ENCODE data around the gene IGSF3. TPM values are rescaled to one million over a fixed set of nuclear protein-coding genes. Genes with fewer than 3 reads are reported as not detected.
"Not testable (repeated sequence)": the region's sequence is repeated elsewhere in the genome, so short reads cannot be mapped to it uniquely, and the experiment has no call there.

Gene IGSF3
- total RNA-seq, 1 experiment from 2014 or later = 30.1 TPM

DNA sequence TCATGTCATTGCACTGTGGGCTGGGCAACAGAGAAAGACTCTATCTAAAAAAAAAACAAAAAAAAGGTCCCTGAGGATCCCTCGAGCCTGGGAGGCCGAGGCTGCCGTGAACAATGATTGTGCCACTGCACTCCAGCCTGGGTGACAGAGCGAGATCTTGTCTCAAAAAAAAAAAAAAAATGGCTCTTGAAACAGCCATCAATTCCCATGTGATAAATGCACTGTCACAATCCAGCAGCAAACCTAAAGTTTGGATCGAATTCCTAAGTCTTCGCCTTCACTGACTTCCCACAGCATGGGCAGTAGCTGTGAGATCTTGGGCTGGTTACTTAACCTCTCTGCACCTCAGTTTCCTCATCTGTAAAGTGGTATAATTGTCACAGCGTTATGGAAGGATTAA, 43.5 kb downstream of the IGSF3 start:
- Histone ChIP-seq H3K79me2 (ENCODE audit: low read depth) (peaks cover 72% of the 10 kb centered on the region), H3K4me1 (replicated peaks; ENCODE audit: insufficient read depth) (peaks cover 95% of the 10 kb centered on the region), H4K20me1 (ENCODE audit: insufficient read depth) (no peaks in the 10 kb centered on the region), H3K27ac (peak overlapping the region; percentile 97), H2AFZ (no peak overlapping the region), H3F3A (ENCODE audit: insufficient read depth, low read depth) (peaks cover 47% of the 10 kb centered on the region), H3K27me3 (ENCODE audit: insufficient read depth, low read depth) (no peaks in the 10 kb centered on the region), H3K9me3 (ENCODE audit: insufficient read depth, low read depth) (no peaks in the 10 kb centered on the region), H3K4me2 (peak overlapping the region; percentile 3; the same call in 1 of the 2 replicates), H3K4me3 (no peak overlapping the region), H3K9me2 (ENCODE audit: insufficient read depth) (no peaks in the 10 kb centered on the region), H3K36me3 (ENCODE audit: low read depth) (no peaks in the 10 kb centered on the region)
- intact Hi-C loops (cut with micrococcal nuclease; ENCODE audit: unreplicated experiment) = no loop called here
- TF ChIP-seq EZH2 (IDR thresholded peaks at IDR 0.05; ENCODE audit: low read depth) (no peak), CTCF (conservative IDR thresholded peaks at IDR 0.05) (no peak)
- no peak for DNase-seq
- BruUV-seq (replicated peaks) = no TSS peak
- POLR2A ChIA-PET (ENCODE audit: unreplicated experiment) = no interaction called here
- CTCF ChIA-PET = no interaction called here

DNA sequence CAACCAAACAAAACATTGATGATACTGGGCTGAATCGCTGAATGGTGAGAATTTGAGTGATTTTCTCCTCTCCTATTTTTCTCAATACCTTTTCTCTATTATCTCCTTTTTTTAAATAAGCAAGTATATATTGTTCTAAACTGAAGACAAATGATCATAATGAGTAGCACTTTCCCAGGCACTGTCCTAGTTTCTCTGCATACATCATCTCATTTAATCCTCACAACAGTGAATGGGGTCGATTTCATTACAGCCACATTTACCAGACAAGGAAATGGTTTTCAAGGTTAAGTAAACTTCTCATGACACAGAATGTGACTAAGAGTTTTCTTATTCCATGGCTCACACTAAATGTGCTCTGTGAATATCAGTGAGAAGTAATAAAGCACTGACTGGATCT, 45.0 kb downstream of the IGSF3 start:
- BruUV-seq (replicated peaks); H2AFZ ChIP-seq; H3K9me2 ChIP-seq (ENCODE audit: insufficient read depth); H3K9me3 ChIP-seq (ENCODE audit: insufficient read depth, low read depth); H3K36me3 ChIP-seq (ENCODE audit: low read depth); intact Hi-C loops (cut with micrococcal nuclease; ENCODE audit: unreplicated experiment); CTCF ChIA-PET; POLR2A ChIA-PET (ENCODE audit: unreplicated experiment); H3K27me3 ChIP-seq (ENCODE audit: insufficient read depth, low read depth); H4K20me1 ChIP-seq (ENCODE audit: insufficient read depth): not testable (repeated sequence)
- peak in 1 of 2 experiments; percentile 69 for DNase-seq
- Histone ChIP-seq H3F3A (ENCODE audit: insufficient read depth, low read depth) (peaks cover 46% of the 10 kb centered on the region), H3K27ac (peak overlapping the region; percentile 97), H3K4me1 (replicated peaks; ENCODE audit: insufficient read depth) (peaks cover 94% of the 10 kb centered on the region), H3K79me2 (ENCODE audit: low read depth) (peaks cover 70% of the 10 kb centered on the region), H3K4me3 (peak overlapping the region; percentile 3; the same call in 1 of the 2 replicates), H3K4me2 (peak overlapping the region; percentile 62)

- H3K4me2 ChIP-seq = peak overlapping the region; percentile 62
- peaks cover 66% of the 10 kb centered on the region for H3K79me2 ChIP-seq (ENCODE audit: low read depth)
- peak; percentile 44 to 88 for DNase-seq
- H3K9me2 ChIP-seq (ENCODE audit: insufficient read depth); H3K27me3 ChIP-seq (ENCODE audit: insufficient read depth, low read depth); H4K20me1 ChIP-seq (ENCODE audit: insufficient read depth); POLR2A ChIA-PET (ENCODE audit: unreplicated experiment); H3K4me3 ChIP-seq; H2AFZ ChIP-seq; intact Hi-C loops (cut with micrococcal nuclease; ENCODE audit: unreplicated experiment); H3K36me3 ChIP-seq (ENCODE audit: low read depth); H3K9me3 ChIP-seq (ENCODE audit: insufficient read depth, low read depth); CTCF ChIA-PET; BruUV-seq (replicated peaks): not testable (repeated sequence)
- H3K27ac ChIP-seq = peak overlapping the region; percentile 97
- H3F3A ChIP-seq (ENCODE audit: insufficient read depth, low read depth) = peaks cover 46% of the 10 kb centered on the region
- peaks cover 86% of the 10 kb centered on the region for H3K4me1 ChIP-seq (replicated peaks; ENCODE audit: insufficient read depth)
These were observed 45.8 kb downstream of the IGSF3 start for GRCh38 chr1:116621756-116622155.

DNA sequence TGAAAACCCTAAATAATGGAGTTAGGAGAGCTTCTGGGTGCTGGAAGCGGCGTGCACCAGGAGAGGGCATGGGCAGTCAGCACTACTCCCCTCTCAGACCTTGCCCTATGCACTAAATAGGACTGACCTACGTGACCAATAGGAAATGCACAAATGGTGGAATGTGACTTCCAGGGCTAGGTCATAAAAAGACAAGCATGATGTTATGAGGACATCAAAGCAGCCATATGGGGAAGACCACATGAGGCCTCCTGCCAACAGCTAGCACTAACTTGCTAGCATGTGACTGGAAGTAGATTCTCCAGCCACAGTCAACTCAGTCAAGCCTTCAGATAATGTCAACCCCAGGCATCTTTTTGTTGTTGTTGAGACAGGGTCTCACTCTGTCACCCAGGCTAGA, 47.1 kb downstream of the IGSF3 start:
- H3K79me2 ChIP-seq (ENCODE audit: low read depth) = peaks cover 58% of the 10 kb centered on the region
- H3K27me3 ChIP-seq (ENCODE audit: insufficient read depth, low read depth); H3K36me3 ChIP-seq (ENCODE audit: low read depth); CTCF ChIA-PET; intact Hi-C loops (cut with micrococcal nuclease; ENCODE audit: unreplicated experiment); BruUV-seq (replicated peaks); DNase-seq; H2AFZ ChIP-seq; POLR2A ChIA-PET (ENCODE audit: unreplicated experiment); H3K9me2 ChIP-seq (ENCODE audit: insufficient read depth); H3K9me3 ChIP-seq (ENCODE audit: insufficient read depth, low read depth); H4K20me1 ChIP-seq (ENCODE audit: insufficient read depth); H3K4me3 ChIP-seq: not testable (repeated sequence)
- H3F3A ChIP-seq (ENCODE audit: insufficient read depth, low read depth) = peaks cover 46% of the 10 kb centered on the region
- H3K4me1 ChIP-seq (replicated peaks; ENCODE audit: insufficient read depth) = peaks cover 75% of the 10 kb centered on the region
- peak overlapping the region; percentile 62 for H3K4me2 ChIP-seq
- H3K27ac ChIP-seq = peak overlapping the region; percentile 97

GRCh38 chr1:116619106-116619505, 48.4 kb downstream of the IGSF3 start:
- H3K36me3 ChIP-seq (ENCODE audit: low read depth); H3K27me3 ChIP-seq (ENCODE audit: insufficient read depth, low read depth); H4K20me1 ChIP-seq (ENCODE audit: insufficient read depth); BruUV-seq (replicated peaks); intact Hi-C loops (cut with micrococcal nuclease; ENCODE audit: unreplicated experiment); H2AFZ ChIP-seq; CTCF ChIA-PET; POLR2A ChIA-PET (ENCODE audit: unreplicated experiment); H3K9me3 ChIP-seq (ENCODE audit: insufficient read depth, low read depth); H3K9me2 ChIP-seq (ENCODE audit: insufficient read depth): not testable (repeated sequence)
- DNase-seq = peak; percentile 32 to 94
- peaks cover 43% of the 10 kb centered on the region for H3F3A ChIP-seq (ENCODE audit: insufficient read depth, low read depth)
- H3K4me3 ChIP-seq = 0 out of 2 replicates have a peak overlapping the region, but pooled peaks have one; percentile 6
- peak overlapping the region; percentile 54 for H3K4me2 ChIP-seq
- peaks cover 45% of the 10 kb centered on the region for H3K79me2 ChIP-seq (ENCODE audit: low read depth)
- H3K4me1 ChIP-seq (replicated peaks; ENCODE audit: insufficient read depth) = peaks cover 62% of the 10 kb centered on the region
- peak overlapping the region; percentile 80 for H3K27ac ChIP-seq

GRCh38 chr1:116617808-116618207, 49.7 kb downstream of the IGSF3 start:
- H3K79me2 ChIP-seq (ENCODE audit: low read depth) = peaks cover 36% of the 10 kb centered on the region
- H3K9me3 ChIP-seq (ENCODE audit: insufficient read depth, low read depth); H3K27me3 ChIP-seq (ENCODE audit: insufficient read depth, low read depth); DNase-seq; BruUV-seq (replicated peaks); POLR2A ChIA-PET (ENCODE audit: unreplicated experiment); CTCF ChIA-PET; H3K36me3 ChIP-seq (ENCODE audit: low read depth); H3K9me2 ChIP-seq (ENCODE audit: insufficient read depth); H3K4me3 ChIP-seq; H4K20me1 ChIP-seq (ENCODE audit: insufficient read depth); H3K27ac ChIP-seq; H3K4me2 ChIP-seq; H2AFZ ChIP-seq; intact Hi-C loops (cut with micrococcal nuclease; ENCODE audit: unreplicated experiment): not testable (repeated sequence)
- H3K4me1 ChIP-seq (replicated peaks; ENCODE audit: insufficient read depth) = peaks cover 51% of the 10 kb centered on the region
- peaks cover 32% of the 10 kb centered on the region for H3F3A ChIP-seq (ENCODE audit: insufficient read depth, low read depth)

DNA sequence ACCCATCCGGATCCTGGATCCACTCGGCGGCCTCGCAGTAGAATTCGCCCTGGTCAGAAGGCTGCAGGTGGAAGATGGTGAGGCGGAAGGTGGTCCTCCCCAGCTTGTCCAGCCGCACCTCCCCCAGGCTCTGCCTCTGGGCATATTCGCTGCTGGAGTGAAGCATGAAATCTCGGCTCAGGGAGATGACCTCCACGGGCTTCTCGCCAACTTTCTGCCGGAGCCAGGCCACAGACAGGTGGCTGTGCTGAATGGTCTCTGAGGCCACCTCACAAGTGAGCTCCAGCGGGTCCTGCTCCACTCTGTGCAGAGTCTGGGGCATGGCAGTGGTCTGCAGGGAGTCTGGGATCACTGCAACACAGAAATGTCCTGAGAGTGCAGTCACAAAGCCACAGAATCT, 53.7 kb downstream of the IGSF3 start:
- H2AFZ ChIP-seq; BruUV-seq (replicated peaks); H3K9me2 ChIP-seq (ENCODE audit: insufficient read depth); H3K4me3 ChIP-seq; H3K27ac ChIP-seq; H3F3A ChIP-seq (ENCODE audit: insufficient read depth, low read depth); H4K20me1 ChIP-seq (ENCODE audit: insufficient read depth); POLR2A ChIA-PET (ENCODE audit: unreplicated experiment); H3K27me3 ChIP-seq (ENCODE audit: insufficient read depth, low read depth); intact Hi-C loops (cut with micrococcal nuclease; ENCODE audit: unreplicated experiment); CTCF ChIA-PET; H3K9me3 ChIP-seq (ENCODE audit: insufficient read depth, low read depth); DNase-seq; H3K4me2 ChIP-seq; H3K36me3 ChIP-seq (ENCODE audit: low read depth): not testable (repeated sequence)
- peaks cover 11% of the 10 kb centered on the region for H3K4me1 ChIP-seq (replicated peaks; ENCODE audit: insufficient read depth)
- peaks cover 16% of the 10 kb centered on the region for H3K79me2 ChIP-seq (ENCODE audit: low read depth)
